ENCODE measurements around the gene NDUFS2. TPM values are rescaled to one million over a fixed set of nuclear protein-coding genes. Genes with fewer than 3 reads are reported as not detected.

NDUFS2 gene
- total and polyA plus RNA-seq, 10 of the 15 experiments (the other 5 are each of a cell fraction or from before 2014, with no cell fraction given) = 66.5 to 215 (median 148) TPM

- peak in 1 of 2 experiments; percentile 21; a peak in 1 of 3 replicates for TF ChIP-seq EGR1 (IDR thresholded peaks at IDR 0.05; ENCODE audit: borderline replicate concordance in 1 of 2, low read depth in 2 of 2, low read length in 2 of 2)
- no peak for TF ChIP-seq RBBP5 (conservative IDR thresholded peaks at IDR 0.05)
- peak; percentile 53; the same call in 1 of the 2 replicates for TF ChIP-seq RB1 (IDR thresholded peaks at IDR 0.05; ENCODE audit: borderline replicate concordance)
- TF ChIP-seq SKIL (IDR thresholded peaks at IDR 0.05; ENCODE audit: low read depth, poor library complexity, severe bottlenecking) = peak; percentile 14
- peak; percentile 96 to 98 for TF ChIP-seq BHLHE40 (IDR thresholded peaks at IDR 0.05; ENCODE audit: borderline replicate concordance in 1 of 2, low read depth in 2 of 2, low read length in 1 of 2)
- peak; percentile 94 for TF ChIP-seq NFYB (IDR thresholded peaks at IDR 0.05; ENCODE audit: insufficient read depth, low read depth, low read length)
- TF ChIP-seq EZH2 (IDR thresholded peaks at IDR 0.05; ENCODE audit: borderline replicate concordance, control insufficient read depth, low read depth, low read length) = no peak
- peak; percentile 73 for TF ChIP-seq CREB1 (IDR thresholded peaks at IDR 0.05; ENCODE audit: low read depth)
- TF ChIP-seq GATAD2B (conservative IDR thresholded peaks at IDR 0.05; ENCODE audit: low read depth) = peak; percentile 64; the same call in 1 of the 2 replicates
- no peak for TF ChIP-seq CBX5 (IDR thresholded peaks at IDR 0.05; ENCODE audit: low read depth)
- 0 out of 2 replicates have a peak, but pooled peaks have one; percentile 43 for TF ChIP-seq IRF3 (IDR thresholded peaks at IDR 0.05)
- no peak for TF ChIP-seq ATF2 (IDR thresholded peaks at IDR 0.05; ENCODE audit: low read length)
- no peak for TF ChIP-seq ATF3 (IDR thresholded peaks at IDR 0.05; ENCODE audit: borderline replicate concordance, extremely low read depth, low read depth, low read length)
- TF ChIP-seq RFX5 (IDR thresholded peaks at IDR 0.05; ENCODE audit: low read depth, low read length) = 0 out of 2 replicates have a peak, but pooled peaks have one; percentile 61
- no peak for TF ChIP-seq PAX8 (IDR thresholded peaks at IDR 0.05)
- no peak for TF ChIP-seq ZBTB4 (CRISPR knock-in tag; IDR thresholded peaks at IDR 0.05)
- TF ChIP-seq TCF12 (IDR thresholded peaks at IDR 0.05; ENCODE audit: low read depth, low read length) = peak; percentile 62; the same call in 1 of the 2 replicates
- no peak; the same call in 1 of the 2 replicates for TF ChIP-seq IRF4 (IDR thresholded peaks at IDR 0.05; ENCODE audit: low read depth, low read length)
- no peak for TF ChIP-seq ZSCAN29 (IDR thresholded peaks at IDR 0.05)
- no peak; the same call in 1 of the 2 replicates for TF ChIP-seq SMC3 (IDR thresholded peaks at IDR 0.05; ENCODE audit: borderline replicate concordance, low read length)
These were observed 36.2 kb upstream of the NDUFS2 start, which contains the start of gene PPOX (continued) for GRCh38 chr1:161165742-161166668.
